Endothelial cell of umbilical vein (primary cell): ENCODE measurements around the gene IGSF6. TPM values are rescaled to one million over a fixed set of nuclear protein-coding genes. Genes with fewer than 3 reads are reported as not detected.

Experiments used
- BruUV-seq: library from RNA; stranded (reverse); fragments of 400-500 nt; replicated peaks from 2 replicates; lab custom pipeline; 2021; lab: Mats Ljungman, UMichigan
- CTCF ChIA-PET: fragments of 300-600, 350-600 bp; sonication (Branson Sonifier 250); formaldehyde crosslinking; loops from one replicate; lab custom pipeline; 2021; ENCODE audit warnings: antibody characterized with exemption, inconsistent platforms; lab: Charles Lee
- POLR2A ChIA-PET: fragments of 300-600, 350-600 bp; sonication (Branson Sonifier 250); formaldehyde crosslinking; loops from one replicate; lab custom pipeline; 2021; ENCODE audit warnings: antibody characterized with exemption, inconsistent platforms; lab: Charles Lee
- DNase-seq: peaks from one replicate; pipeline ENCODE4 v3.0.0-alpha.2; 2011; ENCODE audit warnings: low read depth, low spot score
- FAIRE-seq: peaks from 2 replicates; lab custom pipeline; 2011; peaks lifted over from hg19 to GRCh38; lab: Jason Lieb, UNC
- H2AFZ ChIP-seq: 2 replicates; pipeline ENCODE4 v1.6.0; 2012; ENCODE audit warnings: low read depth, low read length, control low read depth, inconsistent platforms
- H3K27ac ChIP-seq: 2 replicates; pipeline ENCODE4 v1.5.1; 2011; ENCODE audit warnings: low read depth, mild to moderate bottlenecking, control low read depth, low read length, moderate library complexity; ENCODE audit not compliant: insufficient read depth
- H3K27me3 ChIP-seq, 2 experiments: 2 replicates each; pipeline versions ENCODE4 v1.6.0 to v1.6.1; 2011; ENCODE audit warnings: low read length in 2 of 2, mixed read lengths in 1 of 2; ENCODE audit not compliant: control insufficient read depth in 2 of 2, insufficient read depth in 2 of 2
- H3K36me3 ChIP-seq, 2 experiments: 2 replicates in 1 of 2; 3 replicates in 1 of 2; pipeline ENCODE4 v1.5.1; 2011; ENCODE audit warnings: low read length in 2 of 2, mild to moderate bottlenecking in 1 of 2, moderate library complexity in 1 of 2; ENCODE audit not compliant: control insufficient read depth in 2 of 2, insufficient read depth in 2 of 2; ENCODE audit errors: extremely low read depth in 1 of 2
- H3K4me1 ChIP-seq: 3 replicates; pipeline ENCODE4 v1.5.1; 2011; ENCODE audit warnings: mild to moderate bottlenecking, low read length; ENCODE audit not compliant: control insufficient read depth, insufficient read depth; ENCODE audit errors: extremely low read depth
- H3K4me2 ChIP-seq: 2 replicates; pipeline ENCODE4 v1.6.1; 2011; ENCODE audit warnings: low read length, control low read depth, mixed read lengths; ENCODE audit not compliant: insufficient read depth
- H3K4me3 ChIP-seq, 3 experiments: fragments of 200-600 bp in 1 of 3; sonication (generic), shearing (Covaris generic) in 1 of 3; replicated peaks in 1 of 3; 2 replicates each; pipeline ENCODE4 v1.5.1; 2011 to 2016; ENCODE audit warnings: control low read depth in 3 of 3, low read length in 3 of 3, mild to moderate bottlenecking in 2 of 3, inconsistent platforms in 1 of 3, low read depth in 1 of 3, moderate library complexity in 1 of 3; ENCODE audit not compliant: insufficient read depth in 1 of 3
- H3K79me2 ChIP-seq: 2 replicates; pipeline ENCODE4 v1.6.0; 2012; ENCODE audit warnings: low read length, inconsistent platforms; ENCODE audit not compliant: control insufficient read depth, insufficient read depth
- H3K9ac ChIP-seq: replicated peaks from 2 replicates; pipeline ENCODE3; 2011; ENCODE audit warnings: low read length, control low read depth; ENCODE audit not compliant: insufficient read depth; ENCODE audit errors: extremely low read depth
- H3K9me1 ChIP-seq: replicated peaks from 3 replicates; pipeline ENCODE4 v1.6.0; 2011; ENCODE audit warnings: mild to moderate bottlenecking, low read length; ENCODE audit not compliant: control insufficient read depth, insufficient read depth; ENCODE audit errors: extremely low read depth
- H3K9me3 ChIP-seq: replicated peaks from 2 replicates; pipeline ENCODE4 v1.5.1; 2012; ENCODE audit warnings: low read length, inconsistent platforms; ENCODE audit not compliant: control insufficient read depth, insufficient read depth
- H4K20me1 ChIP-seq: replicated peaks from 2 replicates; pipeline ENCODE3; 2011; ENCODE audit warnings: mild to moderate bottlenecking, low read length; ENCODE audit not compliant: control insufficient read depth, insufficient read depth; ENCODE audit errors: extremely low read depth
- CTCF ChIP-seq, 2 donors: IDR thresholded peaks; 1 replicate in 1 of 2; 2 replicates in 1 of 2; pipeline ENCODE4 v1.5.1; 2011; ENCODE audit warnings: low read length in 2 of 2, mild to moderate bottlenecking in 2 of 2, moderate library complexity in 2 of 2, control low read depth in 1 of 2, inconsistent platforms in 1 of 2, low read depth in 1 of 2; ENCODE audit not compliant: insufficient read depth in 1 of 2; ENCODE audit errors: extremely low read depth in 1 of 2
- EZH2 ChIP-seq: IDR thresholded peaks from 2 replicates; pipeline ENCODE4 v1.6.1; 2012; ENCODE audit warnings: borderline replicate concordance, low read depth, mild to moderate bottlenecking, moderate library complexity, low read length, inconsistent platforms; ENCODE audit not compliant: severe bottlenecking
- FOS ChIP-seq: IDR thresholded peaks from 2 replicates; pipeline ENCODE4 v1.6.1; 2011; ENCODE audit warnings: mild to moderate bottlenecking, low read length, moderate library complexity, borderline replicate concordance; ENCODE audit not compliant: insufficient read depth
- GATA2 ChIP-seq: IDR thresholded peaks from 2 replicates; pipeline ENCODE4 v1.7.0; 2011; ENCODE audit warnings: low read depth, mild to moderate bottlenecking, moderate library complexity, mixed read lengths, low read length; ENCODE audit not compliant: insufficient read length, insufficient read depth
- JUN ChIP-seq: IDR thresholded peaks from 2 replicates; pipeline ENCODE4 v1.6.1; 2011; ENCODE audit warnings: borderline replicate concordance, low read depth; ENCODE audit not compliant: insufficient read length, insufficient read depth
- MAX ChIP-seq: IDR thresholded peaks from 2 replicates; pipeline ENCODE4 v1.6.1; 2011; ENCODE audit not compliant: insufficient read depth, insufficient read length
- MYC ChIP-seq: IDR thresholded peaks from one replicate; pipeline ENCODE4 v1.6.1; 2011; ENCODE audit warnings: mild to moderate bottlenecking, low read depth, low read length
- POLR2A ChIP-seq: IDR thresholded peaks from 2 replicates; pipeline ENCODE4 v1.6.1; 2012; ENCODE audit warnings: low read depth, mild to moderate bottlenecking, control low read depth, low read length
- POLR2AphosphoS5 ChIP-seq: IDR thresholded peaks from 2 replicates; pipeline ENCODE4 v1.6.1; 2012; ENCODE audit warnings: low read depth, mild to moderate bottlenecking, control low read depth, low read length, moderate library complexity; ENCODE audit not compliant: insufficient read depth
- dilution Hi-C: fragments of 300-500 bp; cut with MboI; formaldehyde crosslinking; loops from one replicate; pipeline ENCODE4 v1.15.0; 2019; ENCODE audit warnings: low sequenced_read_pairs; ENCODE audit not compliant: extremely low pct_ligation_motif_present
- intact Hi-C: fragments of 100-400 bp; cut with micrococcal nuclease; formaldehyde crosslinking; loops from one replicate; pipeline ENCODE4 v1.10.0; 2022
- polyA plus RNA-seq, 4 experiments: library from polyadenylated mRNA; depleted of rRNA in 3 of 4; stranded (reverse) in 3 of 4; unstranded in 1 of 4; fragments of >200 nt; gene quantifications; 2 replicates each; pipeline versions ENCODE4 v1.2.1 to v1.2.3, GENCODE V29; 2011 to 2012; ENCODE audit warnings: missing spikeins in 1 of 4
- total RNA-seq: library from RNA; stranded (reverse); gene quantifications from 2 replicates; pipeline ENCODE4 v1.2.3, GENCODE V29; 2021

The IGSF6 gene
- total and polyA plus RNA-seq, 2 donors (not counting 3 experiments of a cell fraction or from before 2014, with no cell fraction given) = not detected

- Histone ChIP-seq H3K27me3 (no peaks in the 10 kb centered on the region), H3K4me2 (no peak overlapping the region), H3K9me3 (no peaks in the 10 kb centered on the region), H3K9ac (no peak overlapping the region), H4K20me1 (no peaks in the 10 kb centered on the region), H3K36me3 (no peaks in the 10 kb centered on the region), H3K4me1 (no peaks in the 10 kb centered on the region), H3K9me1 (no peaks in the 10 kb centered on the region), H3K27ac (no peak overlapping the region), H3K4me3 (no peak overlapping the region), H3K79me2 (no peaks in the 10 kb centered on the region), H2AFZ (no peak overlapping the region)
- intact Hi-C loops (no loop called here), dilution Hi-C loops (no loop called here)
- BruUV-seq = no TSS peak
- POLR2A ChIA-PET = no interaction called here
- FAIRE-seq = no peak
- TF ChIP-seq FOS (no peak), CTCF (IDR thresholded peaks at IDR 0.05; ENCODE audit: extremely low read depth in 1 of 2, insufficient read depth in 1 of 2, low read depth in 1 of 2, low read length in 2 of 2) (no peak), POLR2AphosphoS5 (no peak), MAX (no peak), POLR2A (no peak), JUN (no peak), MYC (no peak), GATA2 (no peak), EZH2 (no peak)
- CTCF ChIA-PET = interaction anchor here (0.7 to 2.2 kb wide), 4 partner anchors 10 to 44 kb away, joined by 3 to 7 read pairs (median 6); no protein-coding TSS in a partner anchor
- no peak for DNase-seq
Observed at GRCh38 chr16:21698169-21699032, 46.0 kb upstream of the IGSF6 start.
